SK-N-SH (cell line): ENCODE results near the gene TOR1A. TPM values are rescaled to one million over a fixed set of nuclear protein-coding genes. Genes with fewer than 3 reads are reported as not detected.
"Not testable (repeated sequence)": the region's sequence is repeated elsewhere in the genome, so short reads cannot be mapped to it uniquely, and the experiment has no call there.

ENCODE experiments used
- CTCF ChIA-PET: fragments of 300-600, 350-600 bp; formaldehyde crosslinking; extraction: SDS; loops from one replicate; lab custom pipeline; 2021; lab: Yijun Ruan, JAX
- POLR2A ChIA-PET: fragments of 350-600 bp; sonication (Branson Sonifier 250); formaldehyde crosslinking; extraction: SDS; loops from one replicate; lab custom pipeline; 2020; ENCODE audit warnings: antibody characterized with exemption, inconsistent platforms; lab: Yijun Ruan, JAX
- DNase-seq: peaks from one replicate; pipeline ENCODE4 v3.0.0; 2012
- H2AFZ ChIP-seq: fragments of 200-600 bp; sonication (generic); 2 replicates; pipeline ENCODE4 v1.8.1; 2016; ENCODE audit warnings: antibody characterized with exemption, mild to moderate bottlenecking, low read depth
- H3F3A ChIP-seq: fragments of 200-600 bp; sonication (generic); replicated peaks from 2 replicates; pipeline ENCODE3; 2016; ENCODE audit warnings: antibody characterized with exemption, mild to moderate bottlenecking; ENCODE audit not compliant: insufficient read depth
- H3K27ac ChIP-seq, 2 experiments: fragments of 200-500 bp in 1 of 2; fragments of 200-600 bp in 1 of 2; sonication (Bioruptor generic) in 1 of 2; sonication (generic), shearing (Covaris generic) in 1 of 2; 2 replicates each; pipeline versions ENCODE4 v1.5.1 to v1.6.1; 2014 to 2016; ENCODE audit warnings: low read depth in 2 of 2, inconsistent platforms in 1 of 2, low read length in 1 of 2, mild to moderate bottlenecking in 1 of 2, mixed read lengths in 1 of 2
- H3K27me3 ChIP-seq: fragments of 200-600 bp; sonication (generic), shearing (Covaris generic); 2 replicates; pipeline ENCODE4 v1.6.1; 2016; ENCODE audit warnings: mixed run types; ENCODE audit not compliant: insufficient read depth
- H3K36me3 ChIP-seq, 2 experiments: fragments of 200-500 bp in 1 of 2; fragments of 200-600 bp in 1 of 2; sonication (Bioruptor generic) in 1 of 2; sonication (generic) in 1 of 2; replicated peaks in 1 of 2; 2 replicates each; pipeline versions ENCODE3 to v1.5.1; 2014 to 2016; ENCODE audit warnings: low read length in 1 of 2, mild to moderate bottlenecking in 1 of 2; ENCODE audit not compliant: insufficient read depth in 2 of 2, control insufficient read depth in 1 of 2
- H3K4me1 ChIP-seq, 2 experiments: fragments of 200-500 bp in 1 of 2; fragments of 200-600 bp in 1 of 2; sonication (Bioruptor generic) in 1 of 2; sonication (generic), shearing (Covaris generic) in 1 of 2; 2 replicates each; pipeline versions ENCODE4 v1.5.1 to v1.6.1; 2014 to 2016; ENCODE audit warnings: low read depth in 1 of 2, low read length in 1 of 2, mixed run types in 1 of 2; ENCODE audit not compliant: insufficient read depth in 2 of 2, control insufficient read depth in 1 of 2
- H3K4me2 ChIP-seq: fragments of 200-600 bp; sonication (generic), shearing (Covaris generic); 2 replicates; pipeline ENCODE4 v1.6.1; 2017; ENCODE audit warnings: mixed run types
- H3K4me3 ChIP-seq, 2 experiments: fragments of 200-500 bp in 1 of 2; fragments of 200-600 bp in 1 of 2; sonication (Bioruptor generic) in 1 of 2; sonication (generic), shearing (Covaris generic) in 1 of 2; 2 replicates each; pipeline versions ENCODE4 v1.5.1 to v1.8.1; 2014 to 2016; ENCODE audit warnings: low read depth in 2 of 2, inconsistent platforms in 1 of 2, low read length in 1 of 2, mild to moderate bottlenecking in 1 of 2, mixed read lengths in 1 of 2, moderate library complexity in 1 of 2
- H3K79me2 ChIP-seq: fragments of 200-600 bp; sonication (generic); 2 replicates; pipeline ENCODE4 v1.8.1; 2017; ENCODE audit warnings: mild to moderate bottlenecking; ENCODE audit not compliant: insufficient read depth
- H3K9ac ChIP-seq: fragments of 200-600 bp; sonication (generic); 2 replicates; pipeline ENCODE4 v1.6.1; 2017; ENCODE audit warnings: mixed run types
- H3K9me2 ChIP-seq: fragments of 200-600 bp; sonication (generic); 2 replicates; pipeline ENCODE4 v1.6.1; 2017; ENCODE audit warnings: mixed run types
- H3K9me3 ChIP-seq: fragments of 200-600 bp; sonication (generic); 2 replicates; pipeline ENCODE4 v1.6.1; 2017; ENCODE audit warnings: mixed run types, mild to moderate bottlenecking, moderate library complexity
- H4K20me1 ChIP-seq: fragments of 200-600 bp; sonication (generic); 2 replicates; pipeline ENCODE4 v1.6.1; 2017; ENCODE audit warnings: mild to moderate bottlenecking, mixed run types; ENCODE audit not compliant: insufficient read depth
- EZH2phosphoT487 ChIP-seq: fragments of 200-600 bp; sonication (generic); IDR thresholded peaks from 2 replicates; pipeline ENCODE4 v1.6.1; 2017; ENCODE audit warnings: low read depth, mixed run types, mild to moderate bottlenecking, antibody characterized with exemption, moderate library complexity, borderline replicate concordance
- FOSL2 ChIP-seq: IDR thresholded peaks from 2 replicates; pipeline ENCODE4 v1.4.0; 2012; ENCODE audit warnings: low read depth, mild to moderate bottlenecking, moderate library complexity, borderline replicate concordance
- FOXJ3 ChIP-seq: sonication (generic); formaldehyde crosslinking; IDR thresholded peaks from 2 replicates; pipeline ENCODE4 v1.5.1; 2020; ENCODE audit warnings: mild to moderate bottlenecking, missing genetic modification reagents
- GABPA ChIP-seq: IDR thresholded peaks from 2 replicates; pipeline ENCODE4 v1.4.0; 2012; ENCODE audit warnings: low read depth, mild to moderate bottlenecking
- GATA2 ChIP-seq: sonication (generic); formaldehyde crosslinking; IDR thresholded peaks from 2 replicates; pipeline ENCODE4 v1.5.0; 2020; ENCODE audit warnings: mild to moderate bottlenecking, missing genetic modification reagents
- MAX ChIP-seq: IDR thresholded peaks from 2 replicates; pipeline ENCODE4 v1.4.0; 2012; ENCODE audit warnings: low read depth
- MEF2A ChIP-seq: IDR thresholded peaks from 2 replicates; pipeline ENCODE4 v1.4.0; 2012; ENCODE audit warnings: low read depth, borderline replicate concordance
- NRF1 ChIP-seq: IDR thresholded peaks from 2 replicates; pipeline ENCODE4 v1.6.1; 2012; ENCODE audit warnings: low read depth, mild to moderate bottlenecking, low read length
- POLR2AphosphoS5 ChIP-seq: IDR thresholded peaks from 2 replicates; pipeline ENCODE4 v1.6.1; 2012; ENCODE audit warnings: low read depth, low read length
- RAD21 ChIP-seq: IDR thresholded peaks from 2 replicates; pipeline ENCODE4 v1.6.1; 2012; ENCODE audit warnings: mild to moderate bottlenecking, low read length
- RCOR1 ChIP-seq: fragments of 150-350 bp; IDR thresholded peaks from 2 replicates; pipeline ENCODE4 v1.6.1; 2017; ENCODE audit warnings: antibody characterized with exemption, low read length
- RFX5 ChIP-seq: IDR thresholded peaks from 2 replicates; pipeline ENCODE4 v1.6.1; 2012; ENCODE audit warnings: mild to moderate bottlenecking, improper control_type of control experiment, low read length
- SIN3A ChIP-seq: IDR thresholded peaks from 2 replicates; pipeline ENCODE4 v1.6.1; 2012; ENCODE audit warnings: low read depth, mild to moderate bottlenecking, low read length, moderate library complexity, borderline replicate concordance
- SMC3 ChIP-seq: IDR thresholded peaks from 2 replicates; pipeline ENCODE4 v1.6.1; 2012; ENCODE audit warnings: low read depth, low read length, improper control_type of control experiment
- TAF1 ChIP-seq: IDR thresholded peaks from 2 replicates; pipeline ENCODE4 v1.6.1; 2012; ENCODE audit warnings: low read depth, mild to moderate bottlenecking, low read length, moderate library complexity, borderline replicate concordance
- TCF12 ChIP-seq: IDR thresholded peaks from 2 replicates; pipeline ENCODE4 v1.4.0; 2012
- YY1 ChIP-seq: IDR thresholded peaks from 2 replicates; pipeline ENCODE4 v1.4.0; 2012; ENCODE audit warnings: low read depth, mild to moderate bottlenecking
- WGBS: methylation state at CpG from one replicate; pipeline ENCODE4 v1.1.6; 2017; ENCODE audit warnings: low lambda C conversion rate; 5-methylcytosine and 5-hydroxymethylcytosine counted together
- polyA plus RNA-seq, 3 experiments: library from polyadenylated mRNA; depleted of rRNA; stranded (reverse); fragments of >200 nt; gene quantifications; 2 replicates each; pipeline ENCODE4 v1.2.3, GENCODE V29; 2012

Gene TOR1A
- polyA plus RNA-seq, 1 of the 3 experiments (the other 2 are of a cell fraction) = 85.3 TPM

GRCh38 chr9:129786481-129786880 is 37.5 kb downstream of the TOR1A start:
- H3K4me1 ChIP-seq = no peaks in the 10 kb centered on the region
- ChIA-PET POLR2A (no interaction called here), CTCF (interaction anchor here (1.0 to 19.6 kb wide), 5 partner anchors 46 to 144 kb away, joined by 4 to 356 read pairs (median 81); partner anchors contain the start of gene ASB6)
- no peaks in the 10 kb centered on the region for H3K79me2 ChIP-seq
- WGBS = 70% methylated on average over 10 of the region's 10 CpGs
- no peak overlapping the region for H3K4me3 ChIP-seq
- no peaks in the 10 kb centered on the region for H3K9me3 ChIP-seq
- no peak overlapping the region for H3K9ac ChIP-seq
- no peaks in the 10 kb centered on the region for H3F3A ChIP-seq
- no peaks in the 10 kb centered on the region; the same call in 1 of the 2 replicates for H3K27me3 ChIP-seq
- H2AFZ ChIP-seq = no peak overlapping the region
- no peak overlapping the region for H3K4me2 ChIP-seq
- H3K36me3 ChIP-seq = no peaks in the 10 kb centered on the region
- H3K9me2 ChIP-seq = no peaks in the 10 kb centered on the region
- H4K20me1 ChIP-seq = no peaks in the 10 kb centered on the region
- DNase-seq = no peak
- H3K27ac ChIP-seq = no peak overlapping the region
- TF ChIP-seq TAF1 (no peak), MAX (no peak), SMC3 (no peak), MEF2A (no peak), POLR2AphosphoS5 (no peak), GATA2 (CRISPR knock-in tag) (no peak), GABPA (no peak), SIN3A (no peak)
- TF ChIP-seq, all 33 proteins: peak for 0

GRCh38 chr9:129785866-129786265 is 38.1 kb downstream of the TOR1A start:
- Histone ChIP-seq H3K36me3 (no peaks in the 10 kb centered on the region), H3K79me2 (no peaks in the 10 kb centered on the region), H3F3A (no peaks in the 10 kb centered on the region), H2AFZ (no peak overlapping the region), H4K20me1 (no peaks in the 10 kb centered on the region), H3K4me3 (no peak overlapping the region), H3K4me2 (no peak overlapping the region), H3K9me2 (no peaks in the 10 kb centered on the region), H3K27me3 (no peaks in the 10 kb centered on the region; the same call in 1 of the 2 replicates), H3K9me3 (no peaks in the 10 kb centered on the region), H3K27ac (no peak overlapping the region), H3K9ac (no peak overlapping the region), H3K4me1 (no peaks in the 10 kb centered on the region)
- no peak for TF ChIP-seq FOXJ3 (CRISPR knock-in tag)
- no peak for TF ChIP-seq RCOR1
- TF ChIP-seq TCF12 = no peak
- no peak for TF ChIP-seq RAD21
- TF ChIP-seq NRF1 = no peak
- TF ChIP-seq EZH2phosphoT487 = no peak
- no peak for TF ChIP-seq FOSL2
- TF ChIP-seq YY1 = no peak
- no peak for TF ChIP-seq RFX5
- 71% methylated on average over 1 of the region's 1 CpG for WGBS
- POLR2A ChIA-PET = interaction anchor here (0.6 kb wide), 1 partner anchor 614 kb away, joined by 4 read pairs; no protein-coding TSS in a partner anchor
- DNase-seq = no peak
- CTCF ChIA-PET = interaction anchor here (0.8 to 19.6 kb wide), 7 partner anchors 46 to 646 kb away, joined by 3 to 356 read pairs (median 4); partner anchors contain the start of gene ASB6

GRCh38 chr9:129784970-129785369 is 39.0 kb downstream of the TOR1A start:
- H3K27me3 ChIP-seq, H3K36me3 ChIP-seq, H3K4me1 ChIP-seq, H3F3A ChIP-seq, H3K27ac ChIP-seq, H3K79me2 ChIP-seq, H3K4me2 ChIP-seq, DNase-seq, H3K4me3 ChIP-seq, POLR2A ChIA-PET, H3K9me3 ChIP-seq, H4K20me1 ChIP-seq, H3K9ac ChIP-seq, H2AFZ ChIP-seq, H3K9me2 ChIP-seq: not testable (repeated sequence)
- CTCF ChIA-PET = interaction anchor here (1.2 to 19.6 kb wide), 7 partner anchors 14 to 646 kb away, joined by 3 to 356 read pairs (median 10); partner anchors contain the start of gene ASB6
- WGBS = 53% methylated on average over 11 of the region's 11 CpGs
